Spinal cord (tissue), 10 donors: ENCODE data around the gene RASL10B. TPM values are rescaled to one million over a fixed set of nuclear protein-coding genes. Genes with fewer than 3 reads are reported as not detected.

Experiments used
- DNase-seq, 6 donors: peaks; one replicate each; pipeline versions ENCODE4 v3.0.0 to v3.0.0-alpha.2; 2013 to 2015; ENCODE audit warnings: low spot score in 6 of 6, low read depth in 4 of 6
- H3K27ac ChIP-seq: one replicate; pipeline ENCODE4 v1.5.1; 2013; ENCODE audit warnings: low read depth, low read length, control low read depth
- H3K27me3 ChIP-seq: one replicate; pipeline ENCODE4 v1.6.1; 2013; ENCODE audit warnings: low read length; ENCODE audit not compliant: control insufficient read depth, insufficient read depth
- H3K36me3 ChIP-seq: one replicate; pipeline ENCODE4 v1.6.1; 2013; ENCODE audit warnings: low read length; ENCODE audit not compliant: control insufficient read depth, insufficient read depth
- H3K4me1 ChIP-seq: one replicate; pipeline ENCODE4 v1.6.1; 2013; ENCODE audit warnings: low read length; ENCODE audit not compliant: control insufficient read depth, insufficient read depth
- H3K4me3 ChIP-seq: one replicate; pipeline ENCODE4 v1.5.1; 2013; ENCODE audit warnings: low read depth, low read length, control low read depth
- H3K9me3 ChIP-seq: one replicate; pipeline ENCODE4 v1.6.1; 2013; ENCODE audit warnings: low read length; ENCODE audit not compliant: control insufficient read depth, insufficient read depth
- WGBS: methylation state at CpG from one replicate; pipeline ENCODE4 v1.1.5; 2013; ENCODE audit warnings: missing lambda C conversion rate; ENCODE audit not compliant: insufficient coverage; 5-methylcytosine and 5-hydroxymethylcytosine counted together
- polyA plus RNA-seq, 2 donors: library from polyadenylated mRNA; unstranded; fragments of 120-200 nt; gene quantifications; one replicate each; pipeline ENCODE4 v1.2.1, GENCODE V29; 2013; ENCODE audit not compliant: insufficient read length in 2 of 2
- total RNA-seq, 2 donors: library from RNA; depleted of rRNA in 1 of 2; stranded (reverse); fragments of 120-200 nt in 1 of 2; fragments of >200 nt in 1 of 2; gene quantifications; one replicate each; pipeline versions ENCODE4 v1.2.3 to v1.2.4, GENCODE V29; 2013 to 2014
- donor health status: healthy.

RASL10B gene
- total and polyA plus RNA-seq, 4 donors = 8.2 to 49.2 (median 28.2) TPM

GRCh38 chr17:35760587-35760986 is 29.1 kb downstream of the RASL10B start, which contains the start of gene C17orf50:
TSS of gene C17orf50 (plus strand) at chr17:35760887. CDS start at chr17:35760942, 55 bp downstream.
- no peak for DNase-seq
- Histone ChIP-seq H3K36me3 (no peaks in the 10 kb centered on the region), H3K9me3 (no peaks in the 10 kb centered on the region), H3K27me3 (no peaks in the 10 kb centered on the region), H3K27ac (no peak within 1 kb of the TSS), H3K4me3 (no peak within 1 kb of the TSS), H3K4me1 (peaks cover 19% of the 10 kb centered on the region)
- no CpG with 5 or more reads among the region's 1 CpG for WGBS

DNA sequence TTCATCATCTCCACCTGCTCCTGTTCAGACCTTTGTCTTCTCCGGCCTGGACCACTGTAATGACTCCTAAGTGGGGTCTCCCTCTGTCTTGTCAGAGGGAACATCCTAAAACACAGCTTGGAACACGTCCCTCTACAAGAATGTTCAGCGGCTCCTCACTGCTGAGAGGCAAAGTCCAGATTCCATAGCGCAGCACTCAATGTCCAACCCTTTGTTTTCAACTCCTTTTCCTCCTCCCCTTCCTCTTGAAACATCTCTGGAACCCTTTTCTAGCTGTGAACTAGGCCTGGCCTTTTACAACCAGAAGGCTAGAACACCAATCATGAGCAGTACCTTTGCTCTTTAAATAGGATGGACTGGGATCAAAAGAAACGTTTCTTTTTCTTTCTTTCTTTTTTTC is 30.2 kb downstream of the RASL10B start:
- WGBS = 91% methylated on average over 5 of the region's 5 CpGs
- H3K27me3 ChIP-seq = no peaks in the 10 kb centered on the region

DNA sequence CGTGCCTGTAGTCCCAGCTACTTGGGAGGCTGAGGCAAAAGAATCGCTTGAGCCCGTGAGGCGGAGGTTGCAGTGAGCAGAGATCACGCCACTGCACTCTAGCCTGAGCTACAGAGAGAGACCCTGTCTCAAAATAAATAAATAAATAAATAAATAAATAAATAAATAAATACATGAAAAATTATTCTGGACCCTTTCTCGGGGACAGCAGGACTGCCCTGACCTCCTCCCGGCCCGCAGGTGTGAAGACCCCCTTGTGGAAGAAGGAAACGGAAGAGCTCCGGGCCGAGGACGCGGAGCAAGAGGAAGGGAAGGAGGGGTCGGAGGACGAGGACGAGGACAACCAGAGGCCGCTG is 32.3 kb downstream of the RASL10B start:
- H3K4me1 ChIP-seq = peaks cover 32% of the 10 kb centered on the region
- no peak overlapping the region for H3K27ac ChIP-seq
- H3K27me3 ChIP-seq = no peaks in the 10 kb centered on the region
- peak overlapping the region; percentile 54 for H3K4me3 ChIP-seq
- no peaks in the 10 kb centered on the region for H3K9me3 ChIP-seq
- no peak for DNase-seq
- WGBS = 13% methylated on average over 12 of the region's 17 CpGs
- H3K36me3 ChIP-seq = peaks cover 9% of the 10 kb centered on the region

More for the DNA sequence above, 30.2 kb downstream of the RASL10B start:
- H3K27ac ChIP-seq = no peak overlapping the region
- peaks cover 4% of the 10 kb centered on the region for H3K36me3 ChIP-seq
- no peak overlapping the region for H3K4me3 ChIP-seq
- no peak for DNase-seq
- peaks cover 29% of the 10 kb centered on the region for H3K4me1 ChIP-seq
- H3K9me3 ChIP-seq = no peaks in the 10 kb centered on the region

GRCh38 chr17:35764123-35764991 is 32.9 kb downstream of the RASL10B start:
- H3K4me3 ChIP-seq = peak overlapping the region; percentile 54
- H3K27me3 ChIP-seq = no peaks in the 10 kb centered on the region
- 4% methylated on average over 75 of the region's 75 CpGs for WGBS
- peaks cover 32% of the 10 kb centered on the region for H3K4me1 ChIP-seq
- H3K27ac ChIP-seq = peak overlapping the region; percentile 61
- peak; percentile 63 to 96 (median 85) for DNase-seq
- H3K9me3 ChIP-seq = no peaks in the 10 kb centered on the region
- H3K36me3 ChIP-seq = peaks cover 9% of the 10 kb centered on the region

DNA sequence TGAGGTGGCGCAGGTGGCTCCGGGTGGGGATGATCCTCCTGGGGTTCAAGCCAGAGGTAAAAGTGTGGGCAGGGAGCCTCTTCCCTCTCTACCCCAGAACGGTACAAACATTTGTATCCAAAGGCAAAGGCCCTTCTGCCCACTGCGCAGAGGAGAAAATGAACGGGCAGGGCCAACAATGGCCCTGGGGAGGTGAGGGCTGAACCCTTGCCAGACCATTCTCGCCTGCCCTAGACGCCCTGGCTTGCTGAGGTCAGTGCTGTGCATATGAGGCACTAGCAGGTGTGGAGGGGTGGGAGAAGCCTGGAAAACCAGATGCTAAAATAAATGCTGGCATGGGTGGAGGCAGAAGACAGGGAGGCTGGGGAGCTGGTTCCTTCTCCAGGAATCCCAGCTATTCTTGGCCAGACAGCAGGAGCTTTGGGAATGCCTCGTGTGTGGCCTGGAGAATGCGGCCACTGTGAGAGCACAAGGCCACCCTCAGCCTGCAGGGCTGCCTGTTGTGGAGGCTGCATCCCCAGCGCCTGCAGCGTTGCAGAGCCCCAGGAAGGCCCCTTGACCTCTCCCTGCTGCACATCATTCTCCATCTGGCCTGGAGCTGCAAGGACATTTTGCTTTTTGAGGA is 33.8 kb downstream of the RASL10B start:
- Histone ChIP-seq H3K4me1 (peaks cover 32% of the 10 kb centered on the region), H3K9me3 (no peaks in the 10 kb centered on the region), H3K27me3 (no peaks in the 10 kb centered on the region), H3K4me3 (no peak overlapping the region), H3K36me3 (peaks cover 9% of the 10 kb centered on the region), H3K27ac (no peak overlapping the region)
- DNase-seq = no peak
- WGBS = 64% methylated on average over 7 of the region's 11 CpGs

DNA sequence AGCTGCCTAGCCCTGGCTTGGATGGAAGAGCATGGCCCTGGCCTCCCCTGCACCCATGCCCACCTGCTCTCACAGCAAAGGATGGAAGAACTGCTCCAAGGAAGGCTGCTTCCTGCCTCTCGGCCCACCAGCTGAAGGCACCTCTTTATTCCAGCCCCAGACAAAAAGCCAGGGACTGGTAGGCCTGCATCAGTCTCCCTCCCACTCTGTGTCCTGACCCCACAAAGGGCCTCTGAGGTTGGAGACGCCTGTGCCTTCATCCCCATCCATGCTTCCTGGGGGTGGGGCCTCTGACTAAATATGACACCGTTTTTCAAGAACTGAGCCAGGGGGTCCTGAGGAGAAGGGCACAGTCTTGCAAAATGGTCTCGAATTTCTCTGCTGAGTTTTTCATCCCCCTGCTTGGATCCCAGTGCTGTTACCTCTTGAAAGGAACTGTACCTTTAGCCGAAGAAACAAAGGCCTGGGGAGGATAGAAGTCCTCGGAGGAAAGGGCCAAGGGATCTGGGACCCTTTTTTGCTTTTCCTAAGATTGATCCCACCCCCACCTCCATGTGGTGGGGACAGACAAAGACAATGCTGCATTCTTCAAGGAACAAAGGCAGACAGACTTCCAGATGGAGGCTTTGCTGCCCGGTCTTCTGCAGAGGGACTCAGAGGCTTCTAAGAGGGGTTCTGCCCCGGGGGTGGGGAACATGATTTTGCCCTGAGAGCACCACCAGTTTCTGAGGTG is 34.5 kb downstream of the RASL10B start:
- Histone ChIP-seq H3K9me3 (no peaks in the 10 kb centered on the region), H3K36me3 (peaks cover 9% of the 10 kb centered on the region), H3K4me1 (peaks cover 32% of the 10 kb centered on the region), H3K4me3 (no peak overlapping the region), H3K27ac (no peak overlapping the region), H3K27me3 (no peaks in the 10 kb centered on the region)
- no peak for DNase-seq
- 52% methylated on average over 8 of the region's 8 CpGs for WGBS

GRCh38 chr17:35766489-35766877 is 35.0 kb downstream of the RASL10B start:
- H3K9me3 ChIP-seq = no peaks in the 10 kb centered on the region
- no peaks in the 10 kb centered on the region for H3K27me3 ChIP-seq
- peaks cover 9% of the 10 kb centered on the region for H3K36me3 ChIP-seq
- no peak overlapping the region for H3K4me3 ChIP-seq
- DNase-seq = no peak
- no peak overlapping the region for H3K27ac ChIP-seq
- H3K4me1 ChIP-seq = peaks cover 32% of the 10 kb centered on the region
- WGBS = 85% methylated on average over 23 of the region's 24 CpGs

- 80% methylated on average over 2 of the region's 7 CpGs for WGBS
- H3K36me3 ChIP-seq = peaks cover 9% of the 10 kb centered on the region
- no peak overlapping the region for H3K4me3 ChIP-seq
- H3K27me3 ChIP-seq = no peaks in the 10 kb centered on the region
- H3K27ac ChIP-seq = no peak overlapping the region
- no peaks in the 10 kb centered on the region for H3K9me3 ChIP-seq
- H3K4me1 ChIP-seq = peaks cover 32% of the 10 kb centered on the region
- peak in 2 of 6 donors; percentile 50 to 58 for DNase-seq
Measured at GRCh38 chr17:35766903-35767510, 35.6 kb downstream of the RASL10B start.

GRCh38 chr17:35768797-35769196 is 37.4 kb downstream of the RASL10B start:
- peaks cover 45% of the 10 kb centered on the region for H3K4me1 ChIP-seq
- DNase-seq = no peak
- no peaks in the 10 kb centered on the region for H3K9me3 ChIP-seq
- no CpG with 5 or more reads among the region's 2 CpGs for WGBS
- H3K27me3 ChIP-seq = no peaks in the 10 kb centered on the region
- H3K36me3 ChIP-seq = peaks cover 14% of the 10 kb centered on the region
- no peak overlapping the region for H3K27ac ChIP-seq
- H3K4me3 ChIP-seq = no peak overlapping the region
